Mesendoderm (in vitro differentiated cells): Measurements from ENCODE around the gene ADAT2.

ENCODE experiments used
- DNase-seq: peaks from one replicate; pipeline ENCODE4 v3.0.0; 2013
- H2AK5ac ChIP-seq: 2 replicates; pipeline ENCODE4 v1.6.1; 2013; ENCODE audit warnings: low read length, inconsistent platforms
- H2BK120ac ChIP-seq: 2 replicates; pipeline ENCODE4 v1.6.1; 2013; ENCODE audit warnings: low read depth, mild to moderate bottlenecking, low read length, moderate library complexity, mixed read lengths
- H2BK15ac ChIP-seq: replicated peaks from 2 replicates; pipeline ENCODE4 v1.6.1; 2013; ENCODE audit warnings: low read depth, mild to moderate bottlenecking, moderate library complexity
- H2BK5ac ChIP-seq: 2 replicates; pipeline ENCODE4 v1.6.1; 2013; ENCODE audit warnings: low read length, inconsistent platforms
- H3K18ac ChIP-seq: 2 replicates; pipeline ENCODE4 v1.6.1; 2013; ENCODE audit warnings: mild to moderate bottlenecking, low read length, mixed read lengths
- H3K23ac ChIP-seq: one replicate; pipeline ENCODE4 v1.6.1; 2013; ENCODE audit warnings: low read length
- H3K27ac ChIP-seq: 2 replicates; pipeline ENCODE4 v1.5.1; 2013; ENCODE audit warnings: low read depth, mild to moderate bottlenecking, inconsistent platforms, low read length, moderate library complexity
- H3K27me3 ChIP-seq: 2 replicates; pipeline ENCODE4 v1.6.1; 2013; ENCODE audit warnings: low read length, control low read depth, mild to moderate bottlenecking, inconsistent platforms; ENCODE audit not compliant: insufficient read depth, poor library complexity
- H3K36me3 ChIP-seq: 2 replicates; pipeline ENCODE4 v1.6.1; 2013; ENCODE audit warnings: low read length, inconsistent platforms; ENCODE audit not compliant: control insufficient read depth, insufficient read depth
- H3K4ac ChIP-seq: one replicate; pipeline ENCODE4 v1.6.1; 2013; ENCODE audit warnings: low read depth, mild to moderate bottlenecking, low read length, moderate library complexity
- H3K4me1 ChIP-seq: 2 replicates; pipeline ENCODE4 v1.6.1; 2013; ENCODE audit warnings: low read depth, low read length, inconsistent platforms; ENCODE audit not compliant: control insufficient read depth
- H3K4me2 ChIP-seq: 2 replicates; pipeline ENCODE4 v1.6.1; 2013; ENCODE audit warnings: low read length
- H3K4me3 ChIP-seq: 2 replicates; pipeline ENCODE4 v1.5.1; 2013; ENCODE audit warnings: mild to moderate bottlenecking, low read length
- H3K56ac ChIP-seq: one replicate; pipeline ENCODE4 v1.6.1; 2013; ENCODE audit warnings: low read length
- H3K79me1 ChIP-seq: 2 replicates; pipeline ENCODE4 v1.6.1; 2013; ENCODE audit warnings: low read length, inconsistent platforms
- H3K79me2 ChIP-seq: 2 replicates; pipeline ENCODE4 v1.6.1; 2013; ENCODE audit warnings: mild to moderate bottlenecking, low read length; ENCODE audit not compliant: control insufficient read depth, insufficient read depth
- H3K9ac ChIP-seq: 2 replicates; pipeline ENCODE4 v1.6.1; 2013; ENCODE audit warnings: low read length, inconsistent platforms
- H4K5ac ChIP-seq: one replicate; pipeline ENCODE4 v1.6.1; 2013; ENCODE audit warnings: low read length
- H4K8ac ChIP-seq: one replicate; pipeline ENCODE4 v1.6.1; 2013; ENCODE audit warnings: low read depth, mild to moderate bottlenecking, control low read depth, low read length, moderate library complexity
- WGBS: extraction: QIAGEN DNeasy Blood & Tissue Kit; methylation state at CpG from one replicate; pipeline ENCODE4 v1.1.7; 2013; ENCODE audit warnings: low lambda C conversion rate, missing lambda C conversion rate; ENCODE audit not compliant: insufficient coverage; ENCODE audit errors: extremely low coverage; 5-methylcytosine and 5-hydroxymethylcytosine counted together
- small RNA-seq: library from polyadenylated mRNA; stranded (forward); fragments of <200 nt; extraction: miRNeasy Mini kit (QIAGEN cat#:217004); gene quantifications from one replicate; pipeline ENCODE3, GENCODE V24; 2013; ENCODE audit not compliant: insufficient read depth

ADAT2 gene

DNA sequence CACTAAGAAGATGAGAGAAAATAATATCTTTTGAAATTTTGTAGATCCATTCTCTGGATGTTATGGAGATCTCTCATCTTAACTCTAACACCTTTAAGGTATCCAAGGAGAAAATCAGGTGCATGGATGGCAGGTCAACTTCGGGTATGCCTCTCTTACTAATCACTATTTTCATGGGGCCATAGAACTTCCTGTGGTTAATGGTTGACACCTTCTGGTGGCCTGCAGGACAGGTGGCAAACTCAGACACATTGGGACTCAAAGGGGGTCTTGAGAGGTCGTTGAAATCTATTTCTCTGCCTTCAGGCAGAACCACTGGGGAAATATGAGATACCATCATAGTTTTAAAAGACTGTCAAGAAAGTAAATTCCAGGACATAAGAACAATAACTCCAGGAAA lies 76.5 kb downstream of the ADAT2 start:
- no CpG with 5 or more reads among the region's 2 CpGs for WGBS
- H2BK5ac ChIP-seq, result no peak overlapping the region
- H3K4me1 ChIP-seq, result no peaks in the 10 kb centered on the region
- no peaks in the 10 kb centered on the region for H3K27me3 ChIP-seq
- H3K36me3 ChIP-seq, result no peaks in the 10 kb centered on the region
- no peak overlapping the region for H3K4me2 ChIP-seq
- no peak overlapping the region for H3K4me3 ChIP-seq
- H4K5ac ChIP-seq, result no peak overlapping the region
- H2BK120ac ChIP-seq, result no peak overlapping the region
- H3K18ac ChIP-seq, result no peak overlapping the region
- H2BK15ac ChIP-seq, result no peak overlapping the region
- no peak for DNase-seq
- H3K27ac ChIP-seq, result no peak overlapping the region
- no peak overlapping the region for H3K9ac ChIP-seq
- no peak overlapping the region for H4K8ac ChIP-seq
- no peaks in the 10 kb centered on the region for H3K79me1 ChIP-seq
- no peak overlapping the region for H2AK5ac ChIP-seq
- no peaks in the 10 kb centered on the region for H3K79me2 ChIP-seq
- H3K4ac ChIP-seq, result no peak overlapping the region
- H3K23ac ChIP-seq, result no peak overlapping the region
- no peak overlapping the region for H3K56ac ChIP-seq

Small RNAs within 50 kb of the gene (small RNA-seq; reads per million reads assigned to genes)
- 0.90 reads per million for gene RNA5SP221
